H1 (cell line): ENCODE measurements around the gene XKR7. TPM values are rescaled to one million over a fixed set of nuclear protein-coding genes. Genes with fewer than 3 reads are reported as not detected.

Experiments
- GTF2F1 ChIP-seq: IDR thresholded peaks from 2 replicates; pipeline ENCODE4 v1.6.1; 2012; ENCODE audit warnings: low read depth, low read length, improper control_type of control experiment, borderline replicate concordance
- POLR2AphosphoS5 ChIP-seq: IDR thresholded peaks from 2 replicates; pipeline ENCODE4 v1.6.1; 2011; ENCODE audit warnings: low read depth, low read length
- SRF ChIP-seq: IDR thresholded peaks from 2 replicates; pipeline ENCODE4 v1.6.1; 2011; ENCODE audit warnings: mild to moderate bottlenecking, low read depth, low read length, moderate library complexity
- polyA plus RNA-seq, 7 experiments: library from polyadenylated mRNA; depleted of rRNA in 3 of 7; stranded (reverse) in 5 of 7; unstranded in 2 of 7; fragments of >200 nt in 5 of 7; fragments of 200-250 nt in 2 of 7; gene quantifications; 1 replicate in 5 of 7; 2 replicates in 1 of 7; 4 replicates in 1 of 7; pipeline versions ENCODE4 v1.2.1 to v1.2.3, GENCODE V29; 2011 to 2013; ENCODE audit warnings: missing spikeins in 2 of 7, mixed read lengths in 2 of 7
- total RNA-seq: library from RNA; stranded (reverse); fragmentation: NEBNext Ultra II Directional; extraction: Animal tissue kit (Norgen Biotek cat#: 25700); gene quantifications from 2 replicates; pipeline ENCODE4 v1.2.1, GENCODE V29; 2021

Gene XKR7
- total and polyA plus RNA-seq, 2 of the 8 experiments (the other 6 are each of a cell fraction or from before 2014, with no cell fraction given): 1.8 to 2.4 TPM

DNA sequence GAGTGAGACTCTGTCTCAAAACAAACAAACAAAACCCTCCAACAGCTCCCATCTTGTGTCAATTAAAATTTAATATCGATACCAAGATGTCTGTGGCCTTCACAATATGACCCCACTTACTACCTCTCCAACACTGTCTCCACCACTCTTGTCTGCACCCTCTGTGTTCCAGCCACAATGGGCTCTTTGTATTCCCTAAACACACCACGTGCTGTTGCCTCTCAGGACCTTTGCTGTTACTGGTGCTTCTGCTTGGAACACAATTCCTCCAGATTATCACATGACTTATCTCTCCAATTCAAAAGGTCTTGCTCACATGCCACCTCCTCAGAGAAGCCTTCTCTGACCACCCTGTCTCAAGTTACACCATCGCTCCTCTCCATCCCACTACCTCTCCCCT is 78.0 kb downstream of the XKR7 start (continued):
- TF ChIP-seq POLR2AphosphoS5: no peak
- TF ChIP-seq SRF: no peak
- TF ChIP-seq GTF2F1: no peak
